HepG2 (cell line): Measurements from ENCODE around the gene MRFAP1L1. TPM values are rescaled to one million over a fixed set of nuclear protein-coding genes. Genes with fewer than 3 reads are reported as not detected.

Experiments used
- MTA1 ChIP-seq: sonication (generic); formaldehyde crosslinking; IDR thresholded peaks from 2 replicates; pipeline ENCODE4 v1.4.0; 2020; ENCODE audit warnings: missing genetic modification reagents, mild to moderate bottlenecking, borderline replicate concordance
- NFE2 ChIP-seq: sonication (generic); formaldehyde crosslinking; IDR thresholded peaks from 2 replicates; pipeline ENCODE4 v1.4.0; 2020; ENCODE audit warnings: missing genetic modification reagents
- PHF21A ChIP-seq: sonication (generic); formaldehyde crosslinking; IDR thresholded peaks from 2 replicates; pipeline ENCODE4 v1.5.0; 2020; ENCODE audit warnings: mild to moderate bottlenecking, missing genetic modification reagents
- SOX5 ChIP-seq: IDR thresholded peaks from 2 replicates; pipeline ENCODE4 v1.6.1; 2016; ENCODE audit warnings: borderline replicate concordance
- TGIF2 ChIP-seq: IDR thresholded peaks from 2 replicates; pipeline ENCODE4 v1.6.1; 2016; ENCODE audit warnings: control low read depth, missing compliant biosample characterization
- YY1 ChIP-seq: IDR thresholded peaks from 2 replicates; pipeline ENCODE4 v1.6.1; 2011; ENCODE audit warnings: low read length, low read depth, moderate library complexity, mild to moderate bottlenecking; ENCODE audit not compliant: insufficient read depth, insufficient replicate concordance
- ZHX2 ChIP-seq, 2 experiments: sonication (generic) in 1 of 2; formaldehyde crosslinking in 1 of 2; IDR thresholded peaks; 2 replicates each; pipeline versions ENCODE4 v1.6.1 to v1.9.0; 2014 to 2022; ENCODE audit warnings: antibody characterized with exemption in 1 of 2, borderline replicate concordance in 1 of 2, inconsistent platforms in 1 of 2, low read depth in 1 of 2, missing genetic modification reagents in 1 of 2
- ZNF280B ChIP-seq: sonication (generic); formaldehyde crosslinking; IDR thresholded peaks from 2 replicates; pipeline ENCODE4 v1.5.0; 2020; ENCODE audit warnings: missing genetic modification reagents, mild to moderate bottlenecking, borderline replicate concordance
- ZNF282 ChIP-seq: fragments of 450-650 bp; IDR thresholded peaks from 2 replicates; pipeline ENCODE4 v1.6.1; 2018; ENCODE audit not compliant: partially characterized antibody
- ZNF510 ChIP-seq: sonication (generic); formaldehyde crosslinking; IDR thresholded peaks from 2 replicates; pipeline ENCODE4 v1.4.0; 2020; ENCODE audit warnings: low read depth, mild to moderate bottlenecking, missing genetic modification reagents
- ZNF687 ChIP-seq: sonication (generic); formaldehyde crosslinking; IDR thresholded peaks from 2 replicates; pipeline ENCODE4 v1.5.1; 2020; ENCODE audit warnings: mild to moderate bottlenecking, missing genetic modification reagents, moderate library complexity
- polyA plus RNA-seq, 8 experiments: library from polyadenylated mRNA; depleted of rRNA in 3 of 8; stranded (reverse) in 7 of 8; unstranded in 1 of 8; fragments of >200 nt; fragmentation: Illumina TruSeq in 4 of 8; extraction: Trizol in 4 of 8; gene quantifications; 2 replicates each; pipeline versions ENCODE4 v1.2.1 to v1.2.3, GENCODE V29; 2011 to 2016; ENCODE audit warnings: low read depth in 4 of 8, missing spikeins in 1 of 8, mixed read lengths in 1 of 8; ENCODE audit not compliant: insufficient read depth in 1 of 8
- total RNA-seq, 5 experiments: library from RNA; depleted of rRNA; stranded (reverse); fragments of >200 nt; fragmentation: Illumina TruSeq; extraction: Trizol; gene quantifications; 2 replicates each; pipeline ENCODE4 v1.2.3, GENCODE V29; 2016; ENCODE audit warnings: low read depth in 1 of 5
- TF ChIP-seq, protein P1 (sequence below): sonication (generic); formaldehyde crosslinking; IDR thresholded peaks from 2 replicates; pipeline ENCODE4 v1.4.0; 2020; ENCODE audit warnings: missing genetic modification reagents

Gene MRFAP1L1
- total and polyA plus RNA-seq, 2 of the 13 experiments (the other 11 are each of a cell fraction or from before 2014, with no cell fraction given): 44.8 to 76.6 TPM

- TF ChIP-seq ZNF280B (CRISPR knock-in tag): peak; percentile 82
- peak; percentile 51; the same call in 1 of the 2 replicates for TF ChIP-seq MTA1 (CRISPR knock-in tag)
- peak; percentile 42; the same call in 1 of the 2 replicates for TF ChIP-seq SOX5 (CRISPR knock-in tag)
- 0 out of 2 replicates have a peak, but pooled peaks have one; percentile 20 for TF ChIP-seq TGIF2 (CRISPR knock-in tag)
- 0 out of 2 replicates have a peak, but pooled peaks have one; percentile 3 for TF ChIP-seq NFE2 (CRISPR knock-in tag)
- peak; percentile 95 for TF ChIP-seq ZNF687 (CRISPR knock-in tag)
- peak; percentile 93 for TF ChIP-seq ZHX2 (IDR thresholded peaks at IDR 0.05; ENCODE audit: low read depth)
- TF ChIP-seq ZHX2 (CRISPR knock-in tag; IDR thresholded peaks at IDR 0.05; ENCODE audit: borderline replicate concordance): no peak
- peak; percentile 60; the same call in 1 of the 2 replicates for TF ChIP-seq ZNF510
- no peak for TF ChIP-seq ZNF282
- TF ChIP-seq PHF21A: no peak
- TF ChIP-seq, protein P1, sequence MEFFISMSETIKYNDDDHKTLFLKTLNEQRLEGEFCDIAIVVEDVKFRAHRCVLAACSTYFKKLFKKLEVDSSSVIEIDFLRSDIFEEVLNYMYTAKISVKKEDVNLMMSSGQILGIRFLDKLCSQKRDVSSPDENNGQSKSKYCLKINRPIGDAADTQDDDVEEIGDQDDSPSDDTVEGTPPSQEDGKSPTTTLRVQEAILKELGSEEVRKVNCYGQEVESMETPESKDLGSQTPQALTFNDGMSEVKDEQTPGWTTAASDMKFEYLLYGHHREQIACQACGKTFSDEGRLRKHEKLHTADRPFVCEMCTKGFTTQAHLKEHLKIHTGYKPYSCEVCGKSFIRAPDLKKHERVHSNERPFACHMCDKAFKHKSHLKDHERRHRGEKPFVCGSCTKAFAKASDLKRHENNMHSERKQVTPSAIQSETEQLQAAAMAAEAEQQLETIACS: peak; percentile 100
- TF ChIP-seq YY1: peak; percentile 95
Observed at GRCh38 chr4:6709230-6710114, at the start of gene MRFAP1L1 (continued).
